ENCODE data around the gene AMMECR1.

Gene AMMECR1

DNA sequence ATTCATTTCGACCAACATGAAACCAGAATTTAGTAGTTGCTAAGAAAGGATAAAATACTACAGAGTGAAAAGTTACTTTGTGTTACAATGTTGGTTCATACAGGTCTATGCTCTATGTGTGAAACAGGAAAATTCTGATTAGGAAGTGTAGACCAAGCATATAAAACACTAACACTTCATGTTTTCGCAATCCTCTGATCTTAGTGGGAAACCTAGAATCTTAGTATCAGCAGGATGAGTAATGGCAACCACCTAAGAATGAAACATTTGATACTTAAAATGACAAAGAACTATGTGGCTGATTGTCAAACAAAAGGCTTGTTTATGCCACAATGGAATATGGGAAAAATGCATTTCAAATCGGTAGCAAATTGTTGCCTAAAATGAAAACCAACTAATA is 116.1 kb downstream of the AMMECR1 start:
- DNase-seq: no peak
- in situ Hi-C loops (cut with HindIII; ENCODE audit: low pct_ligation_motif_present, low sequenced_read_pairs): no loop called here
- no peaks in the 10 kb centered on the region for H3K36me3 ChIP-seq (replicated peaks)
- H3K4me3 ChIP-seq (ENCODE audit: low read depth, low read length): no peak overlapping the region
- H3K27ac ChIP-seq: no peak overlapping the region
- H3K27me3 ChIP-seq (replicated peaks): no peaks in the 10 kb centered on the region
- TF ChIP-seq, protein P1, sequence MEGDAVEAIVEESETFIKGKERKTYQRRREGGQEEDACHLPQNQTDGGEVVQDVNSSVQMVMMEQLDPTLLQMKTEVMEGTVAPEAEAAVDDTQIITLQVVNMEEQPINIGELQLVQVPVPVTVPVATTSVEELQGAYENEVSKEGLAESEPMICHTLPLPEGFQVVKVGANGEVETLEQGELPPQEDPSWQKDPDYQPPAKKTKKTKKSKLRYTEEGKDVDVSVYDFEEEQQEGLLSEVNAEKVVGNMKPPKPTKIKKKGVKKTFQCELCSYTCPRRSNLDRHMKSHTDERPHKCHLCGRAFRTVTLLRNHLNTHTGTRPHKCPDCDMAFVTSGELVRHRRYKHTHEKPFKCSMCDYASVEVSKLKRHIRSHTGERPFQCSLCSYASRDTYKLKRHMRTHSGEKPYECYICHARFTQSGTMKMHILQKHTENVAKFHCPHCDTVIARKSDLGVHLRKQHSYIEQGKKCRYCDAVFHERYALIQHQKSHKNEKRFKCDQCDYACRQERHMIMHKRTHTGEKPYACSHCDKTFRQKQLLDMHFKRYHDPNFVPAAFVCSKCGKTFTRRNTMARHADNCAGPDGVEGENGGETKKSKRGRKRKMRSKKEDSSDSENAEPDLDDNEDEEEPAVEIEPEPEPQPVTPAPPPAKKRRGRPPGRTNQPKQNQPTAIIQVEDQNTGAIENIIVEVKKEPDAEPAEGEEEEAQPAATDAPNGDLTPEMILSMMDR (IDR thresholded peaks at IDR 0.05; ENCODE audit: low read depth, low read length, missing control alignments): no peak

- H3K4me3 ChIP-seq (ENCODE audit: low read depth, low read length): no peak overlapping the region
- no peak for DNase-seq
- H3K27me3 ChIP-seq (replicated peaks): no peaks in the 10 kb centered on the region
- H3K27ac ChIP-seq: no peak overlapping the region
- H3K36me3 ChIP-seq (replicated peaks): no peaks in the 10 kb centered on the region
- in situ Hi-C loops (cut with HindIII; ENCODE audit: low pct_ligation_motif_present, low sequenced_read_pairs): no loop called here
- TF ChIP-seq, protein P1 (IDR thresholded peaks at IDR 0.05; ENCODE audit: low read depth, low read length, missing control alignments): no peak
These were observed 122.9 kb downstream of the AMMECR1 start for GRCh38 chrX:110194977-110195376.

DNA sequence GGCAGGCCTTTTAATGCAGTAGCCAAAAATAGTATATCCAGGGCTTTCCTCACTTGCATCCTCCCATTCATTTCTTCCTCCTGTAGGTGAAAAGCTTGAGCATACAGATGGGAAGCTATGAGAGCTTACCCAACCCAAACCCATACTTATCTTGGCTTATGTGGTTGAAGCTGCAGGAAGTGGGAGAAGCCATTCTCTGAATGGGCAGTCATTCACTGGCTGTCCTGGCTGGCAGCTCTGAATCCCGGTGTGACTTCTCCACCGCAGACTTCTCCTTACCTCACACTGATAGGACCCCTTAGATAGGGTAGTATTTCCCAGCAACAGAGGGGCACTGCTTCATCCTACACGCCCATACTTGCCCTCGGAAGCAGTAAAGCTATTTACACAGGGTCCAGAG is 125.4 kb downstream of the AMMECR1 start:
- Histone ChIP-seq H3K36me3 (replicated peaks) (no peaks in the 10 kb centered on the region), H3K27ac (no peak overlapping the region), H3K4me3 (ENCODE audit: low read depth, low read length) (no peak overlapping the region), H3K27me3 (replicated peaks) (no peaks in the 10 kb centered on the region)
- in situ Hi-C loops (cut with HindIII; ENCODE audit: low pct_ligation_motif_present, low sequenced_read_pairs): no loop called here
- TF ChIP-seq, protein P1 (IDR thresholded peaks at IDR 0.05; ENCODE audit: low read depth, low read length, missing control alignments): no peak
- no peak for DNase-seq

DNA sequence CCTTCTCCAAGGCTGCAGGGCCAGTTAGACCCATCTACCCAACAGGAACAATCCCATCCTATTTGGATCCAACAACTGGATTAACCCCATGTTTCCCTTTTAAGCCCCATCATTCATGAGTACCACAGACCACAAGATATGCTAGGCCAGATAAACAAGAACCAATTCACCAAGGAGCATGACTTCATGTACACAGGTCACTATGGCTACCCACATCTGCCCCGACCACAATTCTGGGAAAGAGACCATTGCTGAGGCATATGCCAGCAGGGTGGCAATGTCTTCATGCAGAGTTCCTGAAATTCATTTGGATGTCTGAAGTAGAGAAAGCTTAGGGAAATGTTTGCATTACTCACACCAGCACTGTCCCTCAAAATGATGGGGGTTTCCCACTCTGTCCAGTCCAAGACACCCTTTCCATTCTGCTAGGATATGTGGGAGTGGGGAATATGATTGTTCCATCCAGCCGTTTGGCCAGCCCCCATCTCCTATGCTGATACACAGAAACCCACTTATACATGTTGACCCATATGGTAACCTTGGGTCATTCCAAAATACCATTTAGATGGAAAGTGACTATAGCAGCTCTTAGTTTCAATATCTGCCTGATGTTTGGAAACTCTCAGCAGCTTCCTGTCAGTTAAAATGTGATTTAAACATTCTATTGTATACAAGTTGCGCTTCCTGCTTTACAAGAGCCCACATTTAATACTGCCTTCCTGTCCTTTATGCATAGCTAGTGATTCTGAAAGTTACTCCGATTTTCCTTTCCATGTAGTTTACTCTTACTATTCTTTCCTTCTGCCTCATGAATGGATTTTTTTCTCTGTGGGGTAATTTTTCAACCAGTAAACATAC is 129.0 kb downstream of the AMMECR1 start:
- H3K27ac ChIP-seq: no peak overlapping the region
- no peak for DNase-seq
- TF ChIP-seq, protein P1 (IDR thresholded peaks at IDR 0.05; ENCODE audit: low read depth, low read length, missing control alignments): no peak
- H3K4me3 ChIP-seq (ENCODE audit: low read depth, low read length): no peak overlapping the region
- no peaks in the 10 kb centered on the region for H3K27me3 ChIP-seq (replicated peaks)
- in situ Hi-C loops (cut with HindIII; ENCODE audit: low pct_ligation_motif_present, low sequenced_read_pairs): no loop called here
- H3K36me3 ChIP-seq (replicated peaks): no peaks in the 10 kb centered on the region

GRCh38 chrX:110183314-110183713 is 134.6 kb downstream of the AMMECR1 start:
- no peaks in the 10 kb centered on the region for H3K27me3 ChIP-seq (replicated peaks)
- H3K4me3 ChIP-seq (ENCODE audit: low read depth, low read length): no peak overlapping the region
- no peaks in the 10 kb centered on the region for H3K36me3 ChIP-seq (replicated peaks)
- DNase-seq: no peak
- TF ChIP-seq, protein P1 (IDR thresholded peaks at IDR 0.05; ENCODE audit: low read depth, low read length, missing control alignments): no peak
- no peak overlapping the region for H3K27ac ChIP-seq
- in situ Hi-C loops (cut with HindIII; ENCODE audit: low pct_ligation_motif_present, low sequenced_read_pairs): no loop called here

- no peak for DNase-seq
- TF ChIP-seq, protein P1 (IDR thresholded peaks at IDR 0.05; ENCODE audit: low read depth, low read length, missing control alignments): no peak
- no peak overlapping the region for H3K4me3 ChIP-seq (ENCODE audit: low read depth, low read length)
- in situ Hi-C loops (cut with HindIII; ENCODE audit: low pct_ligation_motif_present, low sequenced_read_pairs): no loop called here
- no peak overlapping the region for H3K27ac ChIP-seq
- no peaks in the 10 kb centered on the region for H3K27me3 ChIP-seq (replicated peaks)
- H3K36me3 ChIP-seq (replicated peaks): no peaks in the 10 kb centered on the region
These were observed 135.0 kb downstream of the AMMECR1 start for GRCh38 chrX:110182865-110183264.

Measured in brain microvascular endothelial cell (primary cell).